Thoracic aorta (tissue), 2 donors: ENCODE data around the gene GJA8. TPM values are rescaled to one million over a fixed set of nuclear protein-coding genes. Genes with fewer than 3 reads are reported as not detected.
"Not testable (repeated sequence)": the region's sequence is repeated elsewhere in the genome, so short reads cannot be mapped to it uniquely, and the experiment has no call there.

Source experiments
- ATAC-seq: fragments of 150-250 bp; one replicate; pipeline ENCODE4 v1.8.0; 2017; ENCODE audit warnings: low read depth; ENCODE audit not compliant: insufficient number of reproducible peaks, low FRiP score
- DNase-seq: peaks from one replicate; pipeline ENCODE4 v3.0.0-alpha.2; 2020; ENCODE audit warnings: low spot score
- H3K27ac ChIP-seq, 2 donors: fragments of 200-600 bp; sonication (generic); 1 replicate in 1 of 2; 2 replicates in 1 of 2; pipeline ENCODE4 v1.5.1; 2016; ENCODE audit warnings: mild to moderate bottlenecking in 2 of 2, moderate library complexity in 2 of 2
- H3K27me3 ChIP-seq: fragments of 200-600 bp; sonication (generic); replicated peaks from 2 replicates; pipeline ENCODE4 v1.6.0; 2016; ENCODE audit warnings: mild to moderate bottlenecking; ENCODE audit not compliant: insufficient read depth
- H3K36me3 ChIP-seq: fragments of 200-600 bp; sonication (generic); one replicate; pipeline ENCODE4 v1.5.1; 2016
- H3K4me1 ChIP-seq, 2 donors: fragments of 200-600 bp; sonication (generic); 1 replicate in 1 of 2; 2 replicates in 1 of 2; pipeline versions ENCODE4 v1.5.1 to v1.6.0; 2016; ENCODE audit warnings: low read depth in 2 of 2, mild to moderate bottlenecking in 1 of 2; ENCODE audit not compliant: control insufficient read depth in 1 of 2
- H3K4me3 ChIP-seq: fragments of 200-600 bp; sonication (generic); 2 replicates; pipeline ENCODE4 v1.5.1; 2016; ENCODE audit warnings: mild to moderate bottlenecking
- H3K9me3 ChIP-seq: fragments of 200-600 bp; sonication (generic); 2 replicates; pipeline ENCODE4 v1.5.1; 2016
- CTCF ChIP-seq: fragments of 200-600 bp; sonication (generic); IDR thresholded peaks from one replicate; pipeline ENCODE4 v1.5.1; 2019; ENCODE audit warnings: antibody characterized with exemption
- total RNA-seq, 2 donors: library from RNA; depleted of rRNA; stranded (reverse); fragments of >200 nt; gene quantifications; one replicate each; pipeline versions ENCODE4 v1.1.0 to v1.2.3, GENCODE V29; 2016

Gene GJA8
- total RNA-seq, 2 donors from 2014 or later, result not detected

- H3K27ac ChIP-seq, result no peak overlapping the region
- no peak for TF ChIP-seq CTCF
- H3K27me3 ChIP-seq, result no peaks in the 10 kb centered on the region
- H3K4me3 ChIP-seq, result no peak overlapping the region
- DNase-seq, result no peak
- no peaks in the 10 kb centered on the region for H3K36me3 ChIP-seq
- H3K4me1 ChIP-seq, result no peaks in the 10 kb centered on the region
- no peak for ATAC-seq
- H3K9me3 ChIP-seq, result no peaks in the 10 kb centered on the region
Observed at GRCh38 chr1:147912553-147912952, 10.0 kb downstream of the GJA8 start.

- no peak overlapping the region for H3K27ac ChIP-seq
- no peak overlapping the region for H3K4me3 ChIP-seq
- TF ChIP-seq CTCF, result no peak
- no peaks in the 10 kb centered on the region for H3K4me1 ChIP-seq
- H3K9me3 ChIP-seq, result no peaks in the 10 kb centered on the region
- DNase-seq (no peak), ATAC-seq (no peak)
- H3K27me3 ChIP-seq, result no peaks in the 10 kb centered on the region
- H3K36me3 ChIP-seq, result no peaks in the 10 kb centered on the region
Observed at GRCh38 chr1:147913362-147913942, 10.9 kb downstream of the GJA8 start.

GRCh38 chr1:147919896-147920295 lies 17.3 kb downstream of the GJA8 start:
- H3K9me3 ChIP-seq, result no peaks in the 10 kb centered on the region
- no peaks in the 10 kb centered on the region for H3K36me3 ChIP-seq
- H3K27me3 ChIP-seq, result no peaks in the 10 kb centered on the region
- H3K27ac ChIP-seq, result no peak overlapping the region
- H3K4me3 ChIP-seq, result no peak overlapping the region
- H3K4me1 ChIP-seq, result no peaks in the 10 kb centered on the region
- DNase-seq (no peak), ATAC-seq (no peak)
- no peak for TF ChIP-seq CTCF

GRCh38 chr1:147924813-147925212 lies 22.2 kb downstream of the GJA8 start:
- Histone ChIP-seq H3K27ac (no peak overlapping the region), H3K27me3 (no peaks in the 10 kb centered on the region), H3K4me3 (no peak overlapping the region), H3K4me1 (peaks cover 2 to 7% of the 10 kb centered on the region in 2 donors), H3K9me3 (no peaks in the 10 kb centered on the region), H3K36me3 (no peaks in the 10 kb centered on the region)
- ATAC-seq, result no peak
- TF ChIP-seq CTCF, result no peak
- no peak for DNase-seq

- H3K4me3 ChIP-seq, H3K9me3 ChIP-seq, H3K36me3 ChIP-seq, H3K27ac ChIP-seq, H3K27me3 ChIP-seq, ATAC-seq, DNase-seq: not testable (repeated sequence)
- H3K4me1 ChIP-seq, result peaks cover 7 to 12% of the 10 kb centered on the region in 2 donors
Observed at GRCh38 chr1:147927215-147927614, 24.6 kb downstream of the GJA8 start.

- DNase-seq, H3K27me3 ChIP-seq, H3K9me3 ChIP-seq, H3K27ac ChIP-seq, H3K4me3 ChIP-seq, H3K36me3 ChIP-seq, ATAC-seq: not testable (repeated sequence)
- H3K4me1 ChIP-seq, result peaks cover 7 to 12% of the 10 kb centered on the region in 2 donors
Observed at GRCh38 chr1:147927689-147928088, 25.1 kb downstream of the GJA8 start.

GRCh38 chr1:147928236-147929132 lies 25.9 kb downstream of the GJA8 start, which contains the start of gene GPR89B:
TSS of gene GPR89B (plus strand) at chr1:147928420. CDS start at chr1:147928537, 117 bp downstream.
- not testable (repeated sequence) for H3K36me3 ChIP-seq, H3K9me3 ChIP-seq, H3K27me3 ChIP-seq
- DNase-seq (peak; percentile 46), ATAC-seq (peak; percentile 96)
- peak within 1 kb of the TSS; percentile 79 for H3K4me3 ChIP-seq
- peaks cover 7 to 12% of the 10 kb centered on the region in 2 donors for H3K4me1 ChIP-seq
- peak within 1 kb of the TSS; percentile 72 to 85 for H3K27ac ChIP-seq

- H3K4me3 ChIP-seq, H3K36me3 ChIP-seq: not testable (repeated sequence)
Observed at GRCh38 chr1:147931137-147931536, 28.5 kb downstream of the GJA8 start.

More at GRCh38 chr1:147931137-147931536, 28.5 kb downstream of the GJA8 start:
- not testable (repeated sequence) for ATAC-seq, H3K27me3 ChIP-seq, DNase-seq, H3K27ac ChIP-seq, H3K9me3 ChIP-seq
- H3K4me1 ChIP-seq, result peaks cover 7 to 12% of the 10 kb centered on the region in 2 donors
